NOMO-1 (cell line): ENCODE data around the gene RASGRF1.
"Not testable (repeated sequence)": the region's sequence is repeated elsewhere in the genome, so short reads cannot be mapped to it uniquely, and the experiment has no call there.

Experiments
- DNase-seq, 2 experiments: peaks; one replicate each; lab custom pipeline; 2025; ENCODE audit not compliant: unreplicated experiment in 2 of 2; lab: John Stamatoyannopoulos, UW

Gene RASGRF1

DNA sequence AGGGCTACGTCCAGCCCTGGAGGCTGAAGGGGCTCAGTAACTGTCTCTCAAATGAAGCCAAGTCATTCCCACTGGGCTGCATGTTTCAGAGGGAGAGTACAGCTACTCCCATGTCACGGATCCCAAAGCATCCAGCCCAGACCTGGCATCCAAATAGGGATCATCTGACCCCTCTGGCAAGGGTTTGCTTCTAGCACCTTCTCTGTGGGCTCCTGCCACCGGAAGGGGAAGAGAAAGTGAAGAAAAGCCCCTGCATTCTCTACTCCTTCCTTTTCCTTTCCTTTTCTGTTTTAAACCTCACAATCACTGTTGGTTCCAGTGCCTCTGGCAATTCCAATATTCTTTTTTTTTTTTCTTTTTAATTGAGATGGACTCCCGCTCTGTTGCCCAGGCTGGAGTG, 81.2 kb downstream of the RASGRF1 start:
- peak in 1 of 2 experiments; percentile 26 for DNase-seq

DNA sequence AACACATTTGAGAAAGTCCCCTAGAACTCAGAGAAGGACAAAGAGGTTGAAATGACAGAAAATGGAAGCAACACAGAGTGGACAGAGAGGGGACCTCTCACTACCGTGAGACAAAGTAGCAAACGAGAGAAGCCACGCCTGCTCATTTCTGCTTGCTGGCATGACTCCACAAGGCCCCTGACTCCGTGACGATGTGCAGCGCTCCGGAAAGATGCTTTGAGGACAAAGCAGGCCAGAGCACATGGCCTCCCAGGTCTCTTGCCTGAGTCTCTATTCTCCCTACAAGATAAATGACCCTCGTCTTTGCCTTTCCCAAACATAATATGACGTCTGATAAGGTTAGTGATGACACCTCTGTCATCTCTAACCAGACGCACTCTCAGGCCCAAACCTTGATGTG, 81.9 kb downstream of the RASGRF1 start:
- DNase-seq = no peak

DNA sequence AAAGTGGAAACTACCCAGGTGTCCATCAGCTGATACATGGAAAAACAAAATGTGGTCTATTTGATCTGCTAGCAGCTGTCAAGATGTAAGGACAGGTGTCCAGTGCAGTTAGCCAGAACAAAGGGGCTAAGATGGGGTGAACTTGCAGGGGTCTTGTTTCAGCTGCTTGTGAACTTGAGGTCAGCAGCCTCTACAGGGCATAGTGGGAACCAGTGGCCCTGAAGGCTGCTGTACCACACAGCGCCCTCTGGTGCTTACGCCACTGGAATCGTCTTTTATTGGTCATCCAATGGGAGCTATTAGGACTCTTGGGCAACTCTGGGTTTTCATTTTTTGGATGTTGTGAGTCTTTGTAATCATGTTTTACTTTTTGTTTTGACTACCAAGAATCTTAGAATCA, 83.5 kb downstream of the RASGRF1 start:
- DNase-seq = no peak

DNA sequence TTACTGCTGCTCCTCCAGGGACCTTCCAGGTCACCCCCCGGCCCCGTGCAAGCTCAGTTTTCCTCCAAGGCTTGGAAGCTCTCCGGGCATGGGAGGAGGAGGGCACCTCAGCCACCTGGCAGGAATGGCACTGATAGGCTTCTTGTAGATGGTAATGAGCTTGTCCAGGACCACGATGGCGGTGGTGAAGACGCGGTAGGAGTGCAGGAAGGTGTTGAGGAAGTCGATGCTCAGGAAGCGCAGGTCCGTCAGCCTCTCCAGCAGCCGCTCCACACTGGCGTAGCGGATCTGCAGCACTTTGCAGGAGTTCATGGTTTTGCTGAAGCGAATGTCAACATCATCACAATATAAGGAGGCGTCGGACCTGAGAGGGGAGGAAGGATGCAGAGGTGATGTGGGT, 84.5 kb downstream of the RASGRF1 start:
- DNase-seq = no peak

DNA sequence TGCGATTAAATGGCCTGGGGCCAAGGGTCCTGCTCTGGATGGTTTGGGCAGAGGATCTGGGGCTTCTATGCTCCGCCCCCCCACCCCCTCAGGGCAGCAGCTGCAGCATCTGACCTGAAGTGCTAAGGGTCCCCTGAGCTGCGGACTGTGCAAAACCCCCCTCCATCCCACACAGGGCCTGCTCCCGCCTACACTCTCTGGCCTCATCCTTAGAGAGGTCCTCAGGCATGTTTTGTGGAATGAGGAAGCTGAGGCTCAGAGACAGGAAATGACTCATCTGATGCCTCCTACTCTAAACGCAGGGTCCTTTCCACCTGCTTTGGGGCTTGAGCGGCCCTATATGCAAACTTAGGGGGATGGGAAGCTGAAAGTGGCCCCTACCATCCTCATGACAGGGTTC, 86.2 kb downstream of the RASGRF1 start:
- DNase-seq = peak; percentile 71 to 85

DNA sequence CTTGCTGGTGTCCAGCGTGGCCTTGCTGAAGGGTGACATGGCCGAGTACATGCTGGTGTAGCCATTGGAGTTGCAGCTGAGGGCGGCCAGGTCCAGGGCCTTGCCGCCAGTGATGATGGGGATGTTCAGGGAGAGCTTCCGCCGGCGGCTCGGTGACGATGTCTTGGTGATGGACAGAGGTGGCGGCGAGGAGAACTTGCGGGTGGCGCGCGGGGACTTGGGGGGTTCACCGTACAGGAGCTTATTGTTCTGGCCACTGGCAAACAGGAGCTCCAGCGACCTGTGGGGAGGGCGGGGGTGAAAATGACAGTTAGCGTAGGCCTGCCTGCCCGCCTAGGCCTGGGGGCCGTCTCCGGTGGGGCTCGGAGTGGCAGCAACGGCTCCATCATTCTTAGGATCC, 86.7 kb downstream of the RASGRF1 start:
- no peak for DNase-seq

DNA sequence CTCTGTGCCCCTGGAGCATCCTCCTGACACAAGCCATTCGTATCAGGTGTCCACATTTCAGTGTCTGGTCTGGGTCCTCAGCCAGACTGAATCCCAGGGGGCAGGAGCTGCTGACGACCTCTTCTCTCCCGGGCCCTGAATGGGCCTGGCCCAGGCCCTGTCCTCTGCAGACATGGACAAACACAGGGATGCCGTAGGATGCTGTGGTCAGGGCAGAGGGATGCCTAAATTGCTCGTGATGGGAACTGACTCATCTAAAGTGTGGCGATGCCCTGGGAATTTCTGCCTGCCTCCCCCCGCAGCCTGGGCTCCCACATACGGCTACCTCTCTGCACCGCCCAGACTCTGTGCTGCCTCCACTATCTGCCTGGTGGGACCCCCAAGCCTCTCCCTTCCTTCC, 87.3 kb downstream of the RASGRF1 start:
- no peak for DNase-seq

DNA sequence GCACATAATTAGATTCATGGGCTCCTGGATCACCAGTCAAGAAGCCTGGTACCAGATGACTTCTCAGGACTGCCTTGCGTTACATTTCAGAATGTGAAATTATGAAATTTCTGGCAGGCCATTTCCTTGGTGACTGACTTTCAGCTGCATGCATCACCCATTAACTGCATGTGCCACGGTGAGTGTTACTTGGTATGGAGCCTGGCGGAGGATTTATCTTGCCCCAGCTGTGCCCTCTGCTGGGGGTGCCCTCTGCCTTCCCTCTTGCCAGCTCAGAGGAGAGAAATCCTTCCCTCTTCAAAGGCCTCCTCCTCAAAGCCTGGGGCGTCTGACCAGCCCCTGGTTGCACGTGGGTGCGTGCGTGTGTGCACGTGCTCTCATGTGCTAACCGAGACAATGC, 88.0 kb downstream of the RASGRF1 start:
- no peak for DNase-seq

DNA sequence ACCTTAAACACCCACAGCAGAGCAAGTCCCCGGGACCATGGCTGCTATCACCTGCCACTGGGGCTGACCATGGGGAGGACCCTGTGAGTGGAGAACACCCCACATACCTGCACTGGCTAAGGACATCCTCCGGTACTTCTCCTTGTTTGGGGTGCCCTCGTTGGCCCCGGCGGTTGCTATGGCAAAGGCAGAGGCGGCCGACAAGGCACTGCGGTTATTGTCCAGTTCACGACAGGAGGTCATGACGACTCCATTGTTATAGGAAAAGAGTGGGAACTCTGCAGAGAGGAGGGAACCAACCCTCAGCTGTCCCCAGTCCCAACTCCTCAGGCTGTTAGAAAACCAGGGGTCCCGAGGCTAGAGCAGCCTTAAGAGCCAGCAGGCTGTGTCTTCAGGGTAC, 90.9 kb downstream of the RASGRF1 start:
- no peak for DNase-seq

DNA sequence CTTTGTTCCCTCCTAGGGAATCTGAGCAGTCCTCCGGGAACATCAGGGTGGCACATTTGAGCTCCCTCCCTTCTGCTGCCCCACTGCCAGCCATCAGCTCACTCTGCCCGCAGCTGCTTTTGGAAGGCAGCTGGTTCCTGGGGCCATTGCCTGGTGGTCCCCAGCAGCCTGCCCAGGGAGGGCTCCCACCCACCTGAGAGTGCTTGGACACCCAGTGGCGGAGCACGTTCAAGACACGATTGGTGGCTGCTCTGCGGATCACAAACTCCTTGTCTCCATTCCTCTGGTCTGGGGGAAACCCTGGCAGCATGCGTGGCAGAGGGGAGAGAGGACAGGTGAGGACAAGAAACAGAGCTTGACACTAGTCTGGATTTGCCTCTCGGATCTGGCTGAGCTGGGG, 92.1 kb downstream of the RASGRF1 start:
- DNase-seq = no peak

DNA sequence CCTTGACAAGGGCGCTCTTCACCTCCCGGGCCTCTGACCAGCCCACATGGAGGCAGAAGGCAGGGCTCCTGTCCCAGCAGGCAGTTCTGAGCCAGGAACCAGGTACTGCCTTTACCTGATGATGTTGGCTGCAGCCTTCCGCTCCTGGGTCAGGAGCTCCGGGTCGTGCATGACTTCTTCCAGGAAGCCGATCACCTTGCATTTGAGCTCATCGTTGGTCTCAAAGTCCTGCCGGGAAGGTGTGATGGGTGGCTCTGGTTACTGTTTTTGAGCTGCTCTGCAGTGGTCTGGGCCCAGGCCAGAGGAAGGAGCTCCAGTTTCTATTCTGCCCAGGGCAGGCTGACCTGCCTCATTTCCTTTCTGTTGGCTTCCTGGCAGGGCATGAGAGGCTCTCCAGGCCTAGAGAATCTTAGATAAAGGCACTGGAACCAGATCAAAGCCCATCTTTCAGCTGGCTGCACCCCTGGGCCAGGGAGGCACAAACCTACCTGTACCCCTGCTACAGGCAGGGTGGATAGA, 92.5 kb downstream of the RASGRF1 start:
- DNase-seq = no peak

DNA sequence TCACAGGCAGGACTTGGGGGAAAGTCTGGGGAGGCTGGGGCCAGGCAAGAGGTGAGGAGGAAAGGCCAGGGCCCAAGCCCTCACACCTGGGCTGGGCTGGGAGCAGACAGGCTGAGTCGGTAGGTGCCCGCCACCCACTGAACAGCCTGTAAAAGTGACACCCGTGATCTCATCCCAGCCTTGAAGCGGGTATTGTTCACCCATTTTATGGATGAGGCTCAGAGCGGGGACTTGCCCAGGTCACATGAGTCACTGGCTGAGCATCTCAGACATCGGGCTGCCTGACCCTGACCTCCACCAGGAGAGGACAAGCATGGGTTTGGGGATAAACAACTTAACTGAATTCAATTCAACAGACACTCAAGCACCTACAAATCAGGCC, 93.7 kb downstream of the RASGRF1 start:
- DNase-seq = no peak

DNA sequence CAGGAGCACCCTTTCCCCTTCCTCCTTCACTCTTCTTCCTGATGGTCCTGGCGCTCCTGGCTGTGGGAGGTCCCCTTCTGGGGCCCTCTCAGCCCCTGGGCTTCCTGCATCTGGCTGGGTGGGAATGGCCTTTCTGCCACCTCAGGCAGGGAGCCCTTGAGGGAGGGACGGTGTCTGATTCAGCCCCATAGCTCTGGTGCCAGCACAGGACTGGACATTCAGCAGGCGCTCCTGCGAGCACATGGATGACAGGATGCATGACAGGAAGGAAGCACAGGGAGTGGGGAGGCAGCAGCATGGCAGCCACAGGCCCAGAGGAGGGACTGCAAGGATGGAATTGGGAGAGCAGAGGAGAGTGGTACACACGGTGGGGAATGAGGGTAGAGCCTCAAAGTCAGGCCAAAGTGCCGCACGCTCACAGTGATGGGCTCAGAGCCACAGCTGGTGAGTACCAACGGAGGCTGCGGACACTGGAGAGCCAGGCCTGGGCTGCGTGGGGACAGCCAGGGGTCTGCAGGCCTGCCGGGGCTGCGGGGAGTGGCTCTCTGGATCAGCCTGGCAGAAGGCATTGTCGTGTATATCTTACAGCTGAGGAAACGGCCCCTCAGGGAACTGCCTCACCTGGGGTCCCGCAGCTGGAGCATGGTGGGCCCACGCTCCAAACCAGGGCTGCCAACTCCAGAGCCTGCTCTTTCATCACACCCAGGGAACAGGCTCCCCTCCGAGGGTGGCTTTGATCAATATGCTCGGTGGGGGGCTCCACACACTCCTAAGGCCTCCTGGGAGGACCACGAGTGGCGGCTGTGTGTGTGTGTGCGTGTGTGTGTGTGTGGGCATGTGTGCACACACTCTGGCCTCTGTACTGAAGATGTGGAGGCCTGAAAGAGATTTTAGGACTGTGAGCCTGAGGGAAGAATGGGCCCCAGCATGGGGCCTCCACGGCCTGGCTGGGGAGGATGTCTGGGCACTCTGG, 94.4 kb downstream of the RASGRF1 start:
- no peak for DNase-seq

DNA sequence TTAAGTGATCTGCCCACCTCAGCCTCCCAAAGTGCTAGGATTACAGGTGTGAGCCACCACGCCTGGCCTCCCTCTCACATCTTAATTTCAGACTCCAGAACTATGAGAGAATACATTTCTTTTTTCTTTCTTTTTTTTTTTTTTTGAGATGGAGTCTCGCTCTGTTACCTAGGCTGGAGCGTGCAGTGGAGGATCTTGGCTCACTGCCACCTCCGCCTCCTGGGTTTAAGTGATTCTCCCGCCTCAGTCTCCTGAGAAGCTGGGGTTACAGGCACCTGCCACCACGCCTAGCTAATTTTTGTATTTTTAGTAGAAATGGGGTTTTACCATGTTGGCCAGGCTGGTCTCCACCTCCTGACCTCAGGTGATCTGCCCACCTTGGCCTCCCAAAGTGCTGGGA, 95.4 kb downstream of the RASGRF1 start:
- DNase-seq = not testable (repeated sequence)

DNA sequence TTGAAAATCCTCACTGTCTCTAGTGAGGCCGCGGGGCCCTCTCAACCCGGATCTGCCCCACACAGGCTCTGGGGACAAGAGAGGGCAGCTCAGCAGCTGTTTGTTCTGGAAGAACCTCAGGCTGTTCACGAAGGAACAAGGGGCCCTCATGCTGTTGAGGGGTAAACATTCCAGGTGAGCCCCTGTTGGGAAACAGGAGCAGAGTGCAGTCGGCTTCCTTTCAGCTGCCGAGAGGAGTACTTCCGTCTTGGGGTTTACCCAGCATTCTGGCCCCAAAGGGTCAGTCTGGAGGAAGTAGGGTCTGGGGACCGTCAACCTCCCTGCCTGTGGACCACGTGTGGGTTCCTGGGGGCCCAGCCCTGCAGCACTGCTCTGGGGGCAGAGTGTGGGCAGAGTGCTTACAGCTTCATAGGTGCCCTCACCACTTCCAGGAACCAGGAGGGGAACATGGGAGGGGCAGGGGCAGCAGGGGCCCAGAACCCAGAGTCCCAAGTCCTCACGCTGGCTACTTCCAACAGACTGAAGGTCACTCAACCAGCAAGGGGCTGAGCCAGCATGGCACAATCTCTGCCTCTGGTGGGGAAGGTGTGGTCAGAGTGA, 96.5 kb downstream of the RASGRF1 start:
- DNase-seq = peak in 1 of 2 experiments; percentile 30

DNA sequence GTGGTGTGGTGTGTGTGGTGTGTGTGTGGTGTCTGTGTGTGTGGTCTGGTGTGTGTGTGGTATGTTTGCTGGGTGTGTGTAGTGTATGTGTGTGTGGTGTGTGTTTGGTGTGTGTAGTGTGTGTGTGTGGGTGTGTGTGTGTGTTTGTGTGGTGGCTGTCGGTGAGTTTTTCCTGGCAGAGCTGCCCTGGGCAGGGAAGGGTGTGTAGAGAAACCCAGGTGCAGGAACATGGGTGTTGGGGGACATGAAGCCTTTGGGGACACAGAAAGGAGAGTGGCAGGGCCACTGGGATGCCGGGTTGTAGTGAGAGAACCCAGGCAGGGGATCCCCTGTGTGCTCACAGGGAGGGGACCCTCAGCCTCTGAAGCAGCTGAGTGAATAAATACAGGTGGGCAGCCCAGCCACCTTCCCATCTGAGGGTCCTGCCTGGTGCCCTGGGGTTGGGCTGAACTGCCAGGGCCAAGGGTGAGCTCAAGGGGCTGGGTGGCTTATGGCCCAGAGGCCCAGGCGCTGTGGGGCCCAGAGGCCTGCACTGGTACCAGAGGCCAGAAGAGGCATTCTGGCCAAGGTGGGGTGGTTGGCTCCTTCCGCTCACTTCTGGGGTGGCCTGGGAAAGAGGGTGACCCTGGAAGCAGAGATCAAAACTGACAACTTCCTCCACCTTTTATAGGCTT, 97.2 kb downstream of the RASGRF1 start:
- DNase-seq = no peak

DNA sequence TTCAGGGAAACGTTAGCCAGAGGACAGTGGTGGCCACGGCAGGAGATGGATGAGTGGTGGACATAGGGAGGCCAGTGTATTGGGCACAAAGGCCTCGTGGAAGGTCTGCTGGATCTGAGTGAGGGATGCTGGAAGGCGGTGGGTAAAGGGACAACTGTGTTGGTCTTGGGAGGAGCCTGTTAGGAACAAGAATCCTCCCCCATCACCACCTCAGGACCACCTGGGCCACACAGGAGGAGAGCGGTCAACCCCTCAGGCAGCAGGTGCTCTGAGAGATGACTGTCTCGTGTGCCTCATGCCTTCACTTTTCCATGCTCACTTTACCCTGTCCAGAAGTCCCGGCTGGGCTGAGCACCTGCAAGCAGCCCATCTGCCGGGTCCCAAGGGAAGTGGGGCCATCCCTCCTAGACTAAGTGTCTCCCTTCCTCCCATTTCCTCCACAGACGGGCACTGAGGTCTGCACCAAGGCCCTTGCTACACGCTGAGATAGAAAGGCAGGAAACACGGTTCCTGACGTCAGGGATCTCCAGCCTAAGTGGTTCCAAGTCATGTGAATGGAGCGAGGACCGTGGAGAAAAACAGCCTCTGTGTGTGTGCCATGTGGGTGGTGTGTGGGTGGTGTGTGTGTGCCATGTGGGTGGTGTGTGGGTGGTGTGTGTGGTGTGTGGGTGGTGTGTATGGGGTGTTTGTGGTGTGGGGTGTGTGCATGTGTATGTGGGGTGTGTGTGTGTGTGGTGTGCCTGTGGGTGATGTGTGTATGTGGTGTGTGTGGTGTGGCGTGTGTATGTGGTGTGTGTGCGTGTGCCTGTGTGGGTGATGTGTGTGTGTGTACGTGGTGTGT, 97.9 kb downstream of the RASGRF1 start:
- DNase-seq = no peak

DNA sequence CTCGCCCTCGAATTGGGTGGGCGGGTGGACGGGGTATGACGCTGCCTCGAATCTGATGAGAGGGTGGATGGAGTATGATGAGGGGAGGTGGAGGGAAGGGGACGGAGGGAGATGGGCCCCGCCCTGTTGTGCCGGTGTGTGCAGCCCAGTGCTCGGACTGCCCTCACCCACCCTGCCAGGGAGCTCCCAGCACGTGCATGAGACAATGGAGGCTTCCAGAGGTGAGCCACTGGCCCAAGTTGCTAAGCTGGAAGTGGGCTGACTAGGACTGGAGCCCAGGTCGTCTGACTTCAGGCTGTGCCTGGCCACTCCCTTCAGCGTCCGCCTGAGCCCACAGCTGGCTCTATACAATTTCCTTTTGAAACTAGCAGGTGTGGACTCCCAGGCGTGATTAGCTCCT, 98.7 kb downstream of the RASGRF1 start:
- DNase-seq = no peak

DNA sequence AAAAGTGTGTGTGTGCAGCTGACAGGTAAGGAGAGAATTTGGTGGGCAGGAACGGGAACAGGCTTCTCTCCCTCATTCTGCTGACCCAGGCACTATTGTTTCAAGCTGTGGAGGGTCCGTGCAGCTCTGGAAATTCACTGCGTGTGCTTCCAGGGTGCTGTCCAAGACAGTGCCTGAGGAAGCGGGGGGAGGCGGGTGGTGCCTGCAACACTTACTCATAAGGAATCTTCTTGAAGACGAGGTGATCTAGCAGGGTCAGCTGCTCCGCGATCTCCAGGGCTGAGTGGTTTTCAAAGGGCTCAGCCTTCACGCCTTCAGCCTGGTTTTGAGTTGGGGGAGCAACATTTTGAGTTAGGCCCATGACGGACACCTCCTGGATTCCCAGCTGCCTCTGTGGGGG, 99.1 kb downstream of the RASGRF1 start:
- DNase-seq = no peak

DNA sequence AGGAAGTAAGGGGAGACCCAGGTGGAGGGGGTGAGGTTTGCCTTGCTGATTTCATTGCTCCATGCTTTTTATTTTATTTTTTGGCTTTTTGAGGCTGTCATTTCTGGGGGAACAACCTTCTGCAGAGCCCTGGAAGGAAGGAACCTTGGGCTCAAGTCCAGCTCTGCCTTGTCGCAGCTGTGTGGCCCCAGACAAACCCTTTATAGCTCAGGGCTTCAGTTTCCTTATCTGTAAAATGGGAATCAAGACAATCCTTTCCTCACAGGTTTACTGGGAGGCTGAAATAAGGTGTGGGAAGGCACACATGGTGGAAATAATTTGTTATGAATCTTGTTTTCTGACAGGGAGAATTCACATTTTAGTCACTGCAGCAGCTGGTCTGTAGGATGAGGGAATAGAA, 100.3 kb downstream of the RASGRF1 start:
- DNase-seq = no peak
